IMR-90 (cell line): ENCODE data around the gene C22orf39. TPM values are rescaled to one million over a fixed set of nuclear protein-coding genes. Genes with fewer than 3 reads are reported as not detected.

Experiments
- ATAC-seq: fragments of 200-7000 bp; cut with Tn5 transposase; 2 replicates; pipeline ENCODE4 v1.9.1; 2020; ENCODE audit warnings: low read depth, mild to moderate bottlenecking, moderate library complexity
- BruUV-seq: library from RNA; stranded (reverse); fragments of 400-500 nt; replicated peaks from 2 replicates; lab custom pipeline; 2021; lab: Mats Ljungman, UMichigan
- CTCF ChIA-PET: fragments of 300-600 bp; formaldehyde crosslinking; extraction: SDS; loops from one replicate; lab custom pipeline; 2021; ENCODE audit warnings: antibody characterized with exemption; lab: Yijun Ruan, JAX
- POLR2A ChIA-PET: fragments of 300-600 bp; sonication (Branson Sonifier 250); formaldehyde crosslinking; loops from one replicate; lab custom pipeline; 2022; ENCODE audit warnings: antibody characterized with exemption; ENCODE audit not compliant: unreplicated experiment; lab: Charles Lee
- DNase-seq: peaks from one replicate; pipeline ENCODE4 v3.0.0; 2013
- H2AFZ ChIP-seq: replicated peaks from 2 replicates; pipeline ENCODE3; 2013; ENCODE audit warnings: low read length, mild to moderate bottlenecking; ENCODE audit not compliant: poor library complexity
- H2AK5ac ChIP-seq: 2 replicates; pipeline ENCODE4 v1.6.1; 2013; ENCODE audit warnings: low read depth, low read length, inconsistent platforms
- H2AK9ac ChIP-seq: replicated peaks from 2 replicates; pipeline ENCODE3; 2013; ENCODE audit warnings: mild to moderate bottlenecking, low read depth, low read length, moderate library complexity; ENCODE audit not compliant: poor library complexity
- H2BK120ac ChIP-seq: 2 replicates; pipeline ENCODE4 v1.6.1; 2013; ENCODE audit warnings: low read depth, low read length, inconsistent platforms
- H2BK15ac ChIP-seq: 3 replicates; pipeline ENCODE4 v1.6.1; 2013; ENCODE audit warnings: low read depth, low read length, inconsistent platforms
- H2BK20ac ChIP-seq: 2 replicates; pipeline ENCODE4 v1.6.1; 2013; ENCODE audit warnings: low read depth, mild to moderate bottlenecking, inconsistent platforms, low read length, moderate library complexity
- H2BK5ac ChIP-seq: 2 replicates; pipeline ENCODE4 v1.6.1; 2013; ENCODE audit warnings: mild to moderate bottlenecking, low read depth, low read length, inconsistent platforms; ENCODE audit not compliant: poor library complexity, severe bottlenecking
- H3K14ac ChIP-seq: replicated peaks from 2 replicates; pipeline ENCODE4 v1.6.1; 2013; ENCODE audit warnings: low read depth, low read length, inconsistent platforms
- H3K18ac ChIP-seq: 2 replicates; pipeline ENCODE4 v1.6.1; 2013; ENCODE audit warnings: low read depth, low read length, control low read depth
- H3K23ac ChIP-seq: 2 replicates; pipeline ENCODE4 v1.6.1; 2013; ENCODE audit warnings: low read depth, low read length, inconsistent platforms
- H3K27ac ChIP-seq: 2 replicates; pipeline ENCODE4 v1.5.1; 2013; ENCODE audit warnings: mild to moderate bottlenecking, control low read depth, low read length; ENCODE audit not compliant: insufficient read depth
- H3K27me3 ChIP-seq: 2 replicates; pipeline ENCODE4 v1.6.1; 2013; ENCODE audit warnings: low read length; ENCODE audit not compliant: control insufficient read depth, insufficient read depth
- H3K36me3 ChIP-seq: 2 replicates; pipeline ENCODE4 v1.6.1; 2013; ENCODE audit warnings: low read length, mixed read lengths; ENCODE audit not compliant: control insufficient read depth, insufficient read depth
- H3K4ac ChIP-seq: 2 replicates; pipeline ENCODE4 v1.6.1; 2013; ENCODE audit warnings: low read depth, low read length, inconsistent platforms
- H3K4me1 ChIP-seq: 2 replicates; pipeline ENCODE4 v1.6.1; 2013; ENCODE audit warnings: low read length, mixed read lengths; ENCODE audit not compliant: control insufficient read depth, insufficient read depth
- H3K4me2 ChIP-seq: 2 replicates; pipeline ENCODE4 v1.6.1; 2013; ENCODE audit warnings: low read depth, mild to moderate bottlenecking, control low read depth, low read length, moderate library complexity
- H3K4me3 ChIP-seq: 2 replicates; pipeline ENCODE4 v1.5.1; 2013; ENCODE audit warnings: low read depth, mild to moderate bottlenecking, control low read depth, low read length, moderate library complexity; ENCODE audit not compliant: insufficient read depth
- H3K56ac ChIP-seq: 2 replicates; pipeline ENCODE4 v1.6.1; 2013; ENCODE audit warnings: low read length, inconsistent platforms; ENCODE audit not compliant: insufficient read depth; ENCODE audit errors: extremely low read depth
- H3K79me1 ChIP-seq, 2 experiments: 2 replicates each; pipeline ENCODE4 v1.6.1; 2013; ENCODE audit warnings: low read length in 2 of 2, inconsistent platforms in 1 of 2, low read depth in 1 of 2
- H3K9ac ChIP-seq: 2 replicates; pipeline ENCODE4 v1.6.1; 2013; ENCODE audit warnings: low read depth, low read length, control low read depth
- H3K9me1 ChIP-seq: 2 replicates; pipeline ENCODE4 v1.6.1; 2013; ENCODE audit warnings: low read length, inconsistent platforms; ENCODE audit not compliant: insufficient read depth
- H3K9me3 ChIP-seq: 2 replicates; pipeline ENCODE4 v1.6.1; 2013; ENCODE audit warnings: low read length; ENCODE audit not compliant: control insufficient read depth, insufficient read depth
- H4K20me1 ChIP-seq: 2 replicates; pipeline ENCODE4 v1.6.1; 2013; ENCODE audit warnings: low read length, inconsistent platforms; ENCODE audit not compliant: insufficient read depth
- H4K5ac ChIP-seq: 2 replicates; pipeline ENCODE4 v1.6.1; 2013; ENCODE audit warnings: mild to moderate bottlenecking, low read depth, low read length, control low read depth
- H4K8ac ChIP-seq, 2 experiments: 2 replicates each; pipeline ENCODE4 v1.6.1; 2013; ENCODE audit warnings: low read depth in 2 of 2, low read length in 2 of 2, control low read depth in 1 of 2, inconsistent platforms in 1 of 2
- H4K91ac ChIP-seq: 2 replicates; pipeline ENCODE4 v1.6.1; 2013; ENCODE audit warnings: low read depth, low read length, inconsistent platforms; ENCODE audit not compliant: insufficient read depth
- CEBPB ChIP-seq: IDR thresholded peaks from 2 replicates; pipeline ENCODE4 v1.6.1; 2012; ENCODE audit warnings: low read depth, low read length, improper control_type of control experiment
- CHD1 ChIP-seq: IDR thresholded peaks from 2 replicates; pipeline ENCODE4 v1.6.1; 2012; ENCODE audit warnings: low read depth, low read length, improper control_type of control experiment
- FOS ChIP-seq: fragments of 150-350 bp; IDR thresholded peaks from 2 replicates; pipeline ENCODE4 v1.6.1; 2016; ENCODE audit warnings: low read depth, low read length
- MAFK ChIP-seq: IDR thresholded peaks from 2 replicates; pipeline ENCODE4 v1.6.1; 2012; ENCODE audit warnings: low read depth, low read length, improper control_type of control experiment
- MXI1 ChIP-seq: IDR thresholded peaks from 2 replicates; pipeline ENCODE4 v1.6.1; 2012; ENCODE audit warnings: low read depth, mild to moderate bottlenecking, low read length, moderate library complexity, borderline replicate concordance
- NFE2L2 ChIP-seq: fragments of 150-350 bp; IDR thresholded peaks from 2 replicates; pipeline ENCODE4 v1.6.1; 2016; ENCODE audit warnings: low read depth, mild to moderate bottlenecking, low read length
- POLR2A ChIP-seq: IDR thresholded peaks from 2 replicates; pipeline ENCODE4 v1.6.1; 2012; ENCODE audit warnings: mild to moderate bottlenecking, low read depth, low read length
- RCOR1 ChIP-seq: IDR thresholded peaks from 2 replicates; pipeline ENCODE4 v1.6.1; 2012; ENCODE audit warnings: mild to moderate bottlenecking, low read length, improper control_type of control experiment; ENCODE audit not compliant: insufficient replicate concordance
- RFX5 ChIP-seq: IDR thresholded peaks from 2 replicates; pipeline ENCODE4 v1.8.0; 2012; ENCODE audit warnings: low read depth, mild to moderate bottlenecking, low read length, moderate library complexity
- WGBS, 2 experiments: methylation state at CpG; one replicate each; pipeline versions ENCODE4 v1.1.5 to v1.1.7; 2013; ENCODE audit warnings: missing lambda C conversion rate in 2 of 2; ENCODE audit not compliant: insufficient read length in 1 of 2; ENCODE audit errors: extremely low coverage in 2 of 2; 5-methylcytosine and 5-hydroxymethylcytosine counted together
- dilution Hi-C: fragments of 300-500 bp; cut with HindIII; formaldehyde crosslinking; loops from one replicate; pipeline ENCODE4 v1.14.3; 2018; ENCODE audit warnings: low sequenced_read_pairs; ENCODE audit not compliant: unreplicated experiment
- in situ Hi-C: fragments of 300-500 bp; cut with MboI; formaldehyde crosslinking; loops from 3 replicates; pipeline ENCODE4 v1.14.3; 2019; ENCODE audit warnings: low sequenced_read_pairs, inconsistent platforms, mixed read lengths
- intact Hi-C: fragments of 100-400 bp; cut with micrococcal nuclease; formaldehyde crosslinking; loops from 2 replicates; pipeline ENCODE4 v1.10.0; 2022
- polyA plus RNA-seq, 3 experiments: library from polyadenylated mRNA; depleted of rRNA; stranded (reverse); fragments of >200 nt; gene quantifications; 2 replicates each; pipeline ENCODE4 v1.2.3, GENCODE V29; 2012; ENCODE audit warnings: low replicate concordance in 1 of 3
- total RNA-seq: library from RNA; depleted of rRNA; stranded (reverse); fragments of >200 nt; gene quantifications from 2 replicates; pipeline ENCODE4 v1.2.3, GENCODE V29; 2012
- TF ChIP-seq, protein P1 (sequence below): conservative IDR thresholded peaks from 2 replicates; pipeline ENCODE4 v1.5.1; 2012; ENCODE audit warnings: mild to moderate bottlenecking, low read depth, low read length, improper control_type of control experiment
- TF ChIP-seq, protein P2 (sequence below): fragments of 150-350 bp; IDR thresholded peaks from 2 replicates; pipeline ENCODE4 v1.6.1; 2017; ENCODE audit warnings: mild to moderate bottlenecking, antibody characterized with exemption, low read length, low read depth

Gene C22orf39
- total and polyA plus RNA-seq, 2 of the 4 experiments (the other 2 are of a cell fraction), result 8.2 to 8.9 TPM

DNA sequence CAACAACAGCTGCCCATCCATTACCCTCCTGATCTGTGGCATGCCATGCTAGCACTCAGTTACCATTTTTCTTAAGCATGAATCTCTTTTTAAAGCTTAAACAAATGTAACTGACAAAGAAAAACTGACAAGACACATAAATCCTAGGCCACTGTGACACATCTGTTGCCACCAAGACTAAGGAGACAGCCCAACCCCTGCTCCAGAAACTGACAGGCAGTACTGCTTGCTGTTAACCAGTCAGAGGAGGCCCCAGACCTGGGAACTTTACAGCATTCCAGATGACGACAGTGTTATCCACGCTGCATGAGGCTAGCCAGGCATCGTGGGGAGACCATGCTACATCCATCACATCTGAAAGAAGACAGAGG lies 49.8 kb downstream of the C22orf39 start:
- H4K91ac ChIP-seq, result no peak overlapping the region
- H3K4me1 ChIP-seq, result no peaks in the 10 kb centered on the region
- no peak overlapping the region for H3K4ac ChIP-seq
- H3K79me1 ChIP-seq, result peaks cover 13 to 18% of the 10 kb centered on the region in 2 experiments; a peak in 3 of 4 replicates
- H3K36me3 ChIP-seq, result peaks cover 53% of the 10 kb centered on the region
- no peak overlapping the region for H2BK20ac ChIP-seq
- no peak for ATAC-seq
- WGBS, 2 experiments, result no CpG with 5 or more reads among the region's 3 CpGs
- H3K9me1 ChIP-seq, result peaks cover 3% of the 10 kb centered on the region; the same call in 1 of the 2 replicates
- H3K9me3 ChIP-seq, result no peaks in the 10 kb centered on the region
- no peak overlapping the region for H3K27ac ChIP-seq
- H3K18ac ChIP-seq, result no peak overlapping the region
- H3K23ac ChIP-seq, result no peak overlapping the region
- no peak overlapping the region for H2BK120ac ChIP-seq
- in situ Hi-C loops, result no loop called here
- H4K20me1 ChIP-seq, result peaks cover 2% of the 10 kb centered on the region; the same call in 1 of the 2 replicates
- H3K14ac ChIP-seq, result no peak overlapping the region
- no peak overlapping the region for H2AK5ac ChIP-seq
- no peak overlapping the region for H2BK15ac ChIP-seq
- CTCF ChIA-PET, result no interaction called here
- H2AK9ac ChIP-seq, result no peak overlapping the region
- intact Hi-C loops, result no loop called here
- TF ChIP-seq CHD1 (no peak), NFE2L2 (no peak), RCOR1 (no peak), MXI1 (no peak), RFX5 (no peak), CEBPB (no peak), FOS (no peak), MAFK (no peak), POLR2A (no peak)
- TF ChIP-seq, protein P1, sequence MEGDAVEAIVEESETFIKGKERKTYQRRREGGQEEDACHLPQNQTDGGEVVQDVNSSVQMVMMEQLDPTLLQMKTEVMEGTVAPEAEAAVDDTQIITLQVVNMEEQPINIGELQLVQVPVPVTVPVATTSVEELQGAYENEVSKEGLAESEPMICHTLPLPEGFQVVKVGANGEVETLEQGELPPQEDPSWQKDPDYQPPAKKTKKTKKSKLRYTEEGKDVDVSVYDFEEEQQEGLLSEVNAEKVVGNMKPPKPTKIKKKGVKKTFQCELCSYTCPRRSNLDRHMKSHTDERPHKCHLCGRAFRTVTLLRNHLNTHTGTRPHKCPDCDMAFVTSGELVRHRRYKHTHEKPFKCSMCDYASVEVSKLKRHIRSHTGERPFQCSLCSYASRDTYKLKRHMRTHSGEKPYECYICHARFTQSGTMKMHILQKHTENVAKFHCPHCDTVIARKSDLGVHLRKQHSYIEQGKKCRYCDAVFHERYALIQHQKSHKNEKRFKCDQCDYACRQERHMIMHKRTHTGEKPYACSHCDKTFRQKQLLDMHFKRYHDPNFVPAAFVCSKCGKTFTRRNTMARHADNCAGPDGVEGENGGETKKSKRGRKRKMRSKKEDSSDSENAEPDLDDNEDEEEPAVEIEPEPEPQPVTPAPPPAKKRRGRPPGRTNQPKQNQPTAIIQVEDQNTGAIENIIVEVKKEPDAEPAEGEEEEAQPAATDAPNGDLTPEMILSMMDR, result no peak
- TF ChIP-seq, protein P2, sequence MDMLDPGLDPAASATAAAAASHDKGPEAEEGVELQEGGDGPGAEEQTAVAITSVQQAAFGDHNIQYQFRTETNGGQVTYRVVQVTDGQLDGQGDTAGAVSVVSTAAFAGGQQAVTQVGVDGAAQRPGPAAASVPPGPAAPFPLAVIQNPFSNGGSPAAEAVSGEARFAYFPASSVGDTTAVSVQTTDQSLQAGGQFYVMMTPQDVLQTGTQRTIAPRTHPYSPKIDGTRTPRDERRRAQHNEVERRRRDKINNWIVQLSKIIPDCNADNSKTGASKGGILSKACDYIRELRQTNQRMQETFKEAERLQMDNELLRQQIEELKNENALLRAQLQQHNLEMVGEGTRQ, result no peak
- no peak overlapping the region for H3K4me3 ChIP-seq
- BruUV-seq, result no TSS peak
- DNase-seq, result no peak
- dilution Hi-C loops, result no loop called here
- H3K56ac ChIP-seq, result no peak overlapping the region
- no peak overlapping the region for H2BK5ac ChIP-seq
- H4K8ac ChIP-seq, result no peak overlapping the region
- no peak overlapping the region for H3K9ac ChIP-seq
- no peaks in the 10 kb centered on the region for H3K27me3 ChIP-seq
- H4K5ac ChIP-seq, result no peak overlapping the region
- H2AFZ ChIP-seq, result no peak overlapping the region
- no peak overlapping the region for H3K4me2 ChIP-seq
- POLR2A ChIA-PET, result no interaction called here
